HG03571 (cell line): Measurements from ENCODE around the gene TAF4B.
"Not testable (repeated sequence)": the region's sequence is repeated elsewhere in the genome, so short reads cannot be mapped to it uniquely, and the experiment has no call there.

Experiments used
- ATAC-seq: cut with Tn5 transposase; IDR thresholded peaks from one replicate; pipeline ENCODE4 v1.9.1; 2021; ENCODE audit not compliant: unreplicated experiment

The TAF4B gene

DNA sequence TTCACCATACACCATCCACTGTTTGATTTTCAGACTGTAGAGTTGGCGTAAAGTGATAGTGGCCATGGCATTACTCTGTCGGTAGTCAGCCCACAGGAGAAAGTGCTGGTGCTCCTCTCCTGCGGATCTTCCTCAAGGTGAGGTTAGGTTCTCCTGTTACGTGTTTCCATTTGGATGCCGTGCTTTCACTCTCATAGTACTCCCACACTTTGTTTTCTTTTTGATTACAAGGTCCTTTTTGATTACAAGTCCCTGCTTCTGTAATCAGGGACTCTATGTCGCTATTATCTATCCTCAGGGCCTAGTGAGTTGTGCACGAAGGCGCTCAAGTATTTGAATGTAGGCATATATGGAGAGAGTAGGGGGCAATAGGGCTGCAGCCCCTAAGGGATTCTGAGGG lies 4.3 kb downstream of the TAF4B start:
- ATAC-seq = no peak

DNA sequence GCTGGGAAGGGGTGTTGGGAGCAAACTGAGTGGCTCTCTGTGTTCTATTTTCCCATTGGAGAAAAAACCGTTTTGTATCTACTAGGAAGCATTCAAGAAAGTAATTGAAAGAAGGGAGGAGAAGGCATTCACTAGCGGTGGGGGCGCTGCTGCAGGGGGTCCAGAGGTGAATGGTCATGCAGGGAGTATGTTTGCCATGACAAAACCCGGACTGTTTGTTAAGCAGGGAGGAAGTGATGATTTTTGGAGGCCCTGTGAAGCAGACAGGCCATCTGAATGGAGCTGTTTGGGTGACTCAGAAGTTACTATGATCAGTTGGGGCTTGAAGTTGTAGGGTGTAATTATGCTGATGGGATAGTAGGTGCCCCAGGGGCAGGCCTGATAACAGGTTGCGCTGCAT lies 7.0 kb downstream of the TAF4B start:
- ATAC-seq = no peak

DNA sequence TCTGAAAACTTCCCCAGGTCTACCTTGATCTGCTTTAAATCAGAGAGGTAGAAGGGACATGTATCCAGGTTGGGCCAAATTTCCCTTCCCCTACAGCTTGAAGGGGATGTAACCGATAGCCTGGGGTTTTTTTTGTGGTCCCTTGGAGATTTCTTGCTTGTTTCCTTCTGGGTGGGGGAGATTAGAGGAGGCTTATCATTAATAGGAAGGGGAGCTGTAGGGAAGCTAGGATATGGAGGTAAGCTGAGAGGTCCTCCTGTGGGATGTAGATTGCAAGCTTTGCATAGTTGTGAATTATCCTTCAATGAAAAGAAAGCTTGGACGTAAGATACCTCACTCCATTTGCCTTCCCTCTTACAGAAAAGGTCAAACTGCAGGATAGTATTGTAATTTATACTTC lies 11.1 kb downstream of the TAF4B start:
- not testable (repeated sequence) for ATAC-seq

DNA sequence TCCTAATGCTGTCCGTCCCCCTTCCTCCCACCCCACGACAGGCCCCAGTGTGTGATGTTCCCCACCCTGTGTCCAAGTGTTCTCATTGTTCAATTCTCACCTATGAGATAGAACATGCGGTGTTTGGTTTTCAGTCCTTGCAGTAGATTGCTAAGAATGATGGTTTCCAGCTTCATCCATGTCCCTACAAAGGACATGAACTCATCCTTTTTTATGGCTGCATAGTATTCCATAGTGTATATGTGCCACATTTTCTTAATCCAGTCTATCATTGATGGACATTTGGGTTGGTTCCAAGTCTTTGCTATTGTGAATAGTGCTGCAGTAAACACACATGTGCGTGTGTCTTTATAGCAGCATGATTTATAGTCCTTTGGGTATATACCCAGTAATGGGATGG lies 12.5 kb downstream of the TAF4B start:
- ATAC-seq = not testable (repeated sequence)

DNA sequence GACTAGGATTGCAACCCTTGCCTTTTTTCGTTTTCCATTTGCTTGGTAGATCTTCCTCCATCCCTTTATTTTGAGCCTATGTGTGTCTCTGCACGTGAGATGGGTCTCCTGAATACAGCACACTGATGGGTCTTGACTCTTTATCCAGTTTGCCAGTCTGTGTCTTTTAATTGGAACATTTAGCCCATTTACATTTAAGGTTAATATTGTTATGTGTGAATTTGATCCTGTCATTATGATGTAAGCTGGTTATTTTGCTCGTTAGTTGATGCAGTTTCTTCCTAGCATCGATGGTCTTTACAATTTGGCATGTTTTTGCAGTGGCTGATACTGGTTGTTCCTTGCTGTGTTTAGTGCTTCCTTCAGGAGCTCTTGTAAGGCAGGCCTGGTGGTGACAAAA lies 16.1 kb downstream of the TAF4B start:
- ATAC-seq = not testable (repeated sequence)

DNA sequence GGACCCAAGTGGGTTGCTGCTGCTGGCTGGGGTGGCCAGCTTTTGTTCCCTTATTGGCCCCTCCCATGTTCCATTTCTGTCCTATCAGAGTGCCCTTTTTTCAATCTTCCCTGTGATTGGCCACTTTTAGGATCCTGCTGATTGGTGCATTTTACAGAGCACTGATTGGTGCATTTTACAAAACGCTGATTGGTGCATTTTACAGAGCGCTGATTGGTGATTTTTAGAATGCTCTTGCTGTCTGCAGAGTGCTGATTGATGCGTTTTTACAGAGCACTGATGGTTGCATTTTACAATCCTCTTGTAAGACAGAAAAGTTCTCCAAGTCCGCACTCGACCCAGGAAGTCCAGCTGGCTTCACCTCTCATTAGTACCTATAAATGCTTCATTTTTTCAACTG lies 19.2 kb downstream of the TAF4B start:
- ATAC-seq = not testable (repeated sequence)

DNA sequence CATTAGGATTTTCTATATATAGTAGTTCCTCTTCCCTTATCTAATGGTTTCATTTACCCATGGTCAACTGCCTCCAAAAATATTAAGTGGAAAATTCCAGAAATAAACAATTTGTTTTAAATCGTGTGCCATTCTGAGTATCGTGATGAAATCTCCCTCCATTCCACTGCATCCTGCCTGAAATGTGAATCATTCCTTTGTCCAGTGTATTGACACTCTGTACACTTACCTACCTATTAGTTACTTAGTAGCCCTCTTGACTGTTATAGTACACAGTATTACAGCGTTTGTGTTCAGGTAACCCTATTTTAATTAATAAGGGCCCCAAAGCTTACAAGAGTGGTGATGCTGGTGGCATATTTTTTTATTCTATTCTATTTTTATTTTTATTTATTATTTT lies 26.2 kb downstream of the TAF4B start:
- ATAC-seq = no peak

DNA sequence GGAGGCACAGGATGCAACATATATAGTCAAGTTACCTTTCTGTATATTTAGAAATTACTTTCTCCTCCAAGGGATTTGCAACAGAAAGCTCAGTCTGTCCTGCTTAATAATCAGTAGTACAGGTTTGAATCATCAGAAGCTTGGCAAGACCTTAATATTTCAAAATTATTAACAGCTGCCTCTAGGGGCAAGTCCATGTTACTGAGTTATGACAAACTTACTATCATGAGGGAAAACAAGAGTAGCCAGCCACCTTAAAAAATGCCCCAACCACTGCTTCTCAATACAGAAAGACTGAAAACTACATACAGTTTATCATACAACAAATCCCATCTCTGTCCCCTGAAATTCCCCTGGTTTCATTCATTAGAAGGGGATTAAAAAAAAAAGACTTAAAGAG lies 28.6 kb downstream of the TAF4B start:
- not testable (repeated sequence) for ATAC-seq

DNA sequence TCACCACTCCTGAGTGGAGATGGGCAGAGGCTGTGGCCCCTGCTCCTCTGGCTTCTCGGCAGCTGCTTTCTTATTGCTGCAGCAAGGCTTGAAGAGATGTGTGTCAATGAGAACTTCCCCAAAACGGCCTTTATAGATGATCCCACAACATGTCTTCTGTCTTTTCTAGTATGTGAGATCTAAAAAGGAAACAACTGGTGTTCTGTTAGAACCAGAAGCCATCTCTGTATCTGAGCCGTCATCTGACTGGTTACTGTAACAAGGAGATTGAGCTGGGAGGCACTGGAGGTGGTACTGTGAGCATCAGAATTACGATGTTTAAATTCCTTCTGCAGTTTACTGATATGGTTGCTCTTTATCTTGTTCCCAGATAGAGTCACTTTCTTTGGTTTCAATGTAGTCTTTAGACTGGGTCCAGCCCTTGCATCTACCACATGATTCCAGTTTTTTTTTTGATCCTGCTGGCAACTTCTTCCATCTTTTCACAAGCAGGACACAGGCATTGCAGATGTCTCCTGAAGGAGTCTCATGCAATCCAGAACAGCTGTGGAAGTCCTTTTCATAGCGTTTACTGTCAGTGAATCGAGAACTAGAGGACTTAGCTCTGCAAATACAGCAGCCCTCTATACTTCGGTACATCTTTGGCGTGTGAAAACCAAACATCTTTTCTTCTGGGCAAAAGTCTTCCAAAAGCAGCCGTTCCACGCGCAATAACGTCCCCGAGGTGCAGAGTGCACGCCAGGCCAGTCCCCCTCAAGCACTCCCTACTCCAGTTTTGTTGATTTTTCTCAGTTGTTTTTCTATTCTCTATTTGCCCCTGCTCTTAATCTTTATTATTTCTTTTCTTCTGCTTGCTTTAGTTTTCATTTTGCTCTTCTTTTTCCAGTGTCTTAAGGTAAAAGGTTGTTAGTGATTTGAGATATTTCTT lies 29.7 kb downstream of the TAF4B start:
- ATAC-seq = no peak

DNA sequence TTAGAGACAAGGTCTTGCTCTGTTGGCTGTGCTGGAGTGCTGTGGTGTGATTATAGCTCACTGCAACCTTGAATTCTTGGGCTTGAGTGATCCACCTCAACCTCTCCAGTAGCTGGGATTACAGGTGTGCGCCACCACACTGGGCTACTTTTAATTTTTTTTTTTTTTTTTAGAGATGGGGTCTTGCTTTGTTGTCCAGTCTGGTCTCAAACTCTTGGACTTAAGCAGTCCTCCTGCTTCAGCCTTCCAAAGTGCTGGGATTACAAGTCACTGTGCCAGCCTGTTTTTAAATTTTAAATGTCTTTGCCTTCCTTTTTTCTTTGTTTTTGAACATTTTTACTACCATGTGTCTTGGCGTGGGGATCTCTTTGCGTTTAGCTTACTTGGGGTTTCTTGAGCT lies 32.5 kb downstream of the TAF4B start:
- no peak for ATAC-seq

DNA sequence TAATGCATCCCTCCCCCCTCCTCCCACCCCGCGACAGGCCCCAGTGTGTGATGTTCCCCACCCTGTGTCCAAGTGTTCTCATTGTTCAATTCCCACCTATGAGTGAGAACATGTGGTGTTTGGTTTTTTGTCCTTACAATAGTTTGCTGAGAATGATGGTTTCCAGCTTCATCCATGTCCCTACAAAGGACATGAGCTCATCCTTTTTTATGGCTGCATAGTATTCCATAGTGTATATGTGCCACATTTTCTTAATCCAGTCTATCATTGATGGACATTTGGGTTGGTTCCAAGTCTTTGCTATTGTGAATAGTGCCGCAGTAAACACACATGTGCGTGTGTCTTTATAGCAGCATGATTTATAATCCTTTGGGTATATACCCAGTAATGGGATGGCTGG lies 33.2 kb downstream of the TAF4B start:
- ATAC-seq = not testable (repeated sequence)

DNA sequence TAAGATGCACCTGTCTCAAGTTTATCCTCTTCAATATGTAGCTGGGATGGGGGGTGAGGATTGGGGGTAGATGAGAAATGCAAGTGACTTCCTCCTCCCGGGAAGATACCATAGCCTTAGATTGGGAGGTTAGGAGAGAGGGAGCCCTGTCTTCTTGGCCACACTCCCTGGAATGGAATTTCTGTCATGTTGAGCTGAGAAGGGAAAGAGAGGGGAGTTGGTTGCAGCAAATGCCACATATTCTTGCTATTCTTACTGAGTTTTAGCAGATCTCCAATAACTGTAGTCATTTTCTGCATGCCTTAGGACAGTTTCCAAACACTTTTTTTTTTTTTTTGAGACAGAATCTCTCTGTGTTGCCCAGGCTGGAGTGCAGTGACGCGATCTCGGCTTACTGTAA lies 35.9 kb downstream of the TAF4B start:
- ATAC-seq = no peak

DNA sequence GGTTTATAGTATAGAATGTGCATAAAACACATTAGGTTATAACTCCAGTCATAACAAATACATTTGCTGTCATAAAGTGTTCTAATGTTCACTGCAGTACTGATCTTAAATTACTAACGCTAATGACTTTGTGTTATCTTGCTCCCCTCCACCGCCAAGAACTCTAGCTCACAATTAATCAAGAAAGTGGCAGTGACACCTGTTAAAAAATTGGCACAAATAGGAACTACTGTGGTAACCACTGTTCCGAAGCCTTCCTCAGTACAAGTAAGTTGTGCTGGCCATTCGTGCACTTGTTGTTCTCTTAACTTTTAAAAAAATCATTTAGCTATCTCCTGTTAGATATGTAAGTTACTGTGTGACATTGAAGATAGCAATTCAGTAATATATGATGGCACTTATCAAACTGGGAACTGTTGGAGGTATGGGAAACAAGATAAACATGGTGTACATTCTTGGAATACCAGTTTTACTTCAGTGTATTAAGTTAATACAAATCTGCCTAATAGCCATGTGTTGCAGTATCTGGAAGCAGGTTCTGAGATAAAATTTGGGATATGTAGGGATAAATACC lies 41.2 kb downstream of the TAF4B start:
- ATAC-seq = no peak

DNA sequence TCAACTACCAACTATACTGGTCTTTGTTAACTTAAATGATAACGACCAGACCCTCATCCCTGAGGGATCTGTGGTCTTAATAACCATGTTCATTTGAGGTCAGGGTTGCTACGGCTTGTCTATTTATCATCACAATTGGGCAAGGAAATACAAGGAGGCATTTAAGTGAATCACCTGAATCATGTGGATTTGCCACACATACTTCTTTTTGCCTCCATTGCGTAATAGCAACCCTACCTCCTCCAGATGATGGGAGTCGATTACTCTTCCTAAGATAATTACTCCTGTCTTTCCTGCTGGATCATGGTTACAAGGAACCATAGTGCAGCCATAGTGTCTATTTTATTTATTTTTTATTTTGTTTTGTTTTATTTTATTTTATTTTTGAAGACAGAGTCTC lies 42.2 kb downstream of the TAF4B start:
- no peak for ATAC-seq

DNA sequence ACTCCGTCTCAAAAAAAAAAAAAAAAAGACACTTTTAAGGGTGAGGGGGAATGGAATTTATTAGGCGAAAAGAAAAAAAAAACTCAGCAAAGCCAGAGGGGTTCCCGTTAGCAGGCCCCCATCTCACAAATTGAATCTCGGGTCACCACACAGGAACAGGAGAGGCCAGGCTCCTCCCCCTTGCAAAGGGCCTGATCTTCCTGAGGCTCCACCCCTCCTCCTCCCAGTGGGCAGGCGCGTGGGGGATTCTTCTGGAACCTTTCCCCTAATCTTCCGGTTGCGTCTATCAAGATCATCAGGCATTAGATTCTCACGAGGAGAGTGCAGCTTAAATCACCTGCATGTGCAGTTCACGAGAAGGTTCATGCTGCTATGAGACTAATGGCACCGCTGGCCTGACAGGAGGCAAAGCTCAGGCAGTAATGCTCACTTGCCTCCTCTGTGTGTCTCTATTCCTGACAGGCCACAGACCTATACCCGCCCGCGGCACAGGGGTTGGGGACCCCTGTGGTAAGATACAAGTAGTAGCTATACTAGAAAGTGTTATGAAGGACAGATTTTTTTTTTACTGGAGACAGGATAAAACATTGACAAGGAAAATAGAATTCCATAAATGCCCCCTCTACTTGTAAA lies 45.8 kb downstream of the TAF4B start:
- ATAC-seq = no peak

DNA sequence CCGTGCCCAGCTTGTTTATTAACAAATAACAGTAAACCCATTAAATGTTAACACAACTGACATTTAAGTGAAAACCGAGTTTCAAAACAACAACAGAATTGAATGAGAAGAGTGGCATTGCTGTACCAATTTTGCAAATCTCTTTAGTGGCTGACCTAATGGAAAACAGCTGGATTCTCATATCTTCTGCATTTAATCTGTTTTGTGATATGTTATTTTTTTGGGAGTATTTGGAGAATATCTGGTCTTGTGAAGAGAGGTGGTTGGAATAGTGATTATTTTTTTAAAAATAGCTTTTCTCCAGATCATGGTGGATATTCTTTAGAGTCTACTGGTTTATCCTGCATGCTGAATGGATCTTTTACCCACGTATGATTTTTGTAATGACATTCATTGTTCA lies 51.1 kb downstream of the TAF4B start:
- ATAC-seq = no peak

DNA sequence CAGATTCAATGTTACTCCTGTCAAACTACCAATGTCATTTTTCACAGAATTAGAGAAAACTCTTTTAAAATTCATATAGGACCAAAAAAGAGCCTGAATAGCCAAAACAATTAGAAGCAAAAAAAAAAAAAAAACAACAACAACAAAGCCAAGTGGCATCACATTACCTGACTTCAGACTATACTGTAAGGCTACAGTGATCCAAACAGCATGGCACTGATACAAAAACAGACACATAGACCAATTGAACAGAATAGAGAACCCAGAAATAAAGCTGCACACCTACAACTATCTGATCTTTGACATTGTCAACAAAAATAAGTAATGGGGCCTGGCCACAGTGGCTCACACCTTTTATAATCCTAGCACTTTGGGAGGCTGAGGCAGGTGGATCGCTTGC lies 53.2 kb downstream of the TAF4B start:
- ATAC-seq = no peak

DNA sequence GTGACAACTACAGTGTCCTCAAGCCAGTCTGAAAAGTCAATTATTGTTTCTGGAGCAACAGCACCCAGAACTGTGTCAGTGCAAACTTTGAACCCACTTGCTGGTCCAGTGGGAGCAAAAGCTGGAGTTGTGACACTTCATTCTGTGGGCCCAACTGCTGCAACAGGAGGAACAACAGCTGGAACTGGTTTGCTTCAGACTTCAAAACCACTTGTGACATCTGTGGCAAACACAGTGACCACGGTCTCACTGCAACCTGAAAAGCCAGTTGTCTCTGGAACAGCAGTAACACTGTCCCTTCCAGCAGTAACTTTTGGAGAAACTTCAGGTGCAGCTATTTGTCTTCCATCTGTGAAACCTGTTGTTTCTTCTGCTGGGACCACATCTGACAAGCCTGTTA lies 59.8 kb downstream of the TAF4B start:
- no peak for ATAC-seq

DNA sequence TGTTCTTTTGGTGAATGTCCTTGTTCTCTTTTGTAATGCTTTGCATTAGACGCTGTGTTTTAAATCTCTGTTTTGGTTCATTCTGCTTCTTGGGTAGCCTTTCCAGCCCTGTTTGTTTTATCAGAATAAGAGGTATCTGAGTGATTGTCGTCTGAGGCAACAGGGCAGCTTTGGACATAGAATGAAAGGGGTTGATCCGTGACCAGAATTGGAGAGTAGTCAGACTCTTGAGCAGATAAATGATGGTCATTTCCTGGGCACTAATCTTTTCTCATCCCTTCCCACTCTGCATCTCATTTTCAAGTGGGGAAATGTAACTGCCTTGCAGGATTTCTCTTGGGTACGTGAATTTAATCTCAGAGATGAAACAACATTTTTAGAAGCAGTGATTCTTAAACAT lies 61.4 kb downstream of the TAF4B start:
- no peak for ATAC-seq

DNA sequence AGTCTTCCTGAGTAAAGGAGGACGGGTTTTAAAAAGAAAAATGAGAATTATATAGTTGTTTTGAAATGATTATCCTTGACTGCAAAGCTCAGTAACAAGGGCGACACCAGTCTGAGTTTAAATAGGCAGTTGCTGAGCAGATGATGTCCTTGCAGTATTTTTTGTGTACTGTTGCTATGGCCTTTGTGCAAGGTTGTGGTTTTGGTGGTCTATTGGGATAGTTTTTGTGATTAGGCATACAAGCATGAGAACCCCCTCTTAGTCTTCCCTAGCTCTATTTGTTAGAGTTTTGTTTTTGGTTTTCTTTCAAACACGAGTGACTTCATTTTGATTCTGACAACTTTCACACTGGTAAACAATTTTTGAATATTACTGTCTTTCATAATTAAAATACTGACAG lies 64.1 kb downstream of the TAF4B start:
- ATAC-seq = no peak

DNA sequence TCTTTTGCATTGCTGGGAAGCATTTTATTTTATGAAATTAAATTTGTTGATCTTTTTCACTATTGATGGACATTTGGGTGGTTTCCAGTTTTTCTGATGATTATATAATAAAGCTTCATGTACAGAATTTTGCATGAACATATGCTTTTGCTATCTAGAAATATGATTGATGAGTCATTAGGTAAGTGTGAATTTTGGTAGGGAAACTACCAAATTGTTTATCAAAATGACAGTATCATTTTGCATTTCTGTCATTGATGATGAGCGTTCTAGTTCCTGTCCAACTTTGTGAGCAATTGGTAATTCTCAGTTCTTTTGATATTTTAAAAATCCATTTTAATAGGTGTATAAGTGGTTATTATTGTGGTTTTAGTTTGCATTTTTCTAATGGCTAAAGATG lies 67.7 kb downstream of the TAF4B start:
- no peak for ATAC-seq

DNA sequence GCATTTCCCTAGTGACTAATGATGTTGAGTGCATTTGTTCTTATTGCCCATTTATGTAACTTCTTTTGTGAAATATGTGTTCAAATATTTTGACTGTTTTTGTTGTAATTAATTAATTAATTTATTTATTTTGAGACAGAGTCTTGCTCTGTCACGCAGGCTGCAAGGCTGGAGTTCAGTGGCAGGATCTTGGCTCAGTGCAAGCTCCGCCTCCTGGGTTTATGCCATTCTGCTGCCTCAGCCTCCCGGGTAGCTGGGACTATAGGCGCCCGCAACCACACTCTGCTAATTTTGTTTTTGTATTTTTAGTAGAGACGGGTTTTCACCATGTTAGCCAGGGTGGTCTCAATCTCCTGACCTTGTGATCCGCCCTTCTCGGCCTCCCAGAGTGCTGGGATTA lies 71.9 kb downstream of the TAF4B start:
- no peak for ATAC-seq
